Epithelial cell of esophagus (primary cell): ENCODE results near the gene ZNF506.
"Not testable (repeated sequence)": the region's sequence is repeated elsewhere in the genome, so short reads cannot be mapped to it uniquely, and the experiment has no call there.

Experiments used
- DNase-seq: peaks from one replicate; pipeline ENCODE4 v3.0.0; 2010; ENCODE audit warnings: low read depth
- H3K4me3 ChIP-seq: 2 replicates; pipeline ENCODE4 v1.5.1; 2011; ENCODE audit warnings: mild to moderate bottlenecking, low read length, control low read depth
- CTCF ChIP-seq: IDR thresholded peaks from 2 replicates; pipeline ENCODE4 v1.5.1; 2011; ENCODE audit warnings: low read depth, mild to moderate bottlenecking, low read length, control low read depth, inconsistent platforms; ENCODE audit not compliant: insufficient read depth; ENCODE audit errors: missing control alignments

The ZNF506 gene

GRCh38 chr19:19747357-19748220 lies 74.0 kb downstream of the ZNF506 start:
- H3K4me3 ChIP-seq: no peak overlapping the region
- no peak for TF ChIP-seq CTCF
- DNase-seq: no peak

- no peak for DNase-seq
- no peak for TF ChIP-seq CTCF
- H3K4me3 ChIP-seq: no peak overlapping the region
Observed at GRCh38 chr19:19746286-19747213, 75.0 kb downstream of the ZNF506 start.

GRCh38 chr19:19745496-19746285 lies 75.9 kb downstream of the ZNF506 start:
- no peak overlapping the region for H3K4me3 ChIP-seq
- DNase-seq: no peak
- TF ChIP-seq CTCF: no peak

- TF ChIP-seq CTCF: no peak
- no peak overlapping the region for H3K4me3 ChIP-seq
- no peak for DNase-seq
Observed at GRCh38 chr19:19744641-19745040, 76.9 kb downstream of the ZNF506 start.

- H3K4me3 ChIP-seq, DNase-seq: not testable (repeated sequence)
Observed at GRCh38 chr19:19743921-19744320, 77.6 kb downstream of the ZNF506 start.

GRCh38 chr19:19743176-19743575 lies 78.4 kb downstream of the ZNF506 start:
- no peak overlapping the region for H3K4me3 ChIP-seq
- no peak for DNase-seq
- TF ChIP-seq CTCF: no peak
